Chondrocyte (in vitro differentiated cells): ENCODE results near the gene HSBP1L1. TPM values are rescaled to one million over a fixed set of nuclear protein-coding genes. Genes with fewer than 3 reads are reported as not detected.

ENCODE experiments used
- DNase-seq: peaks from one replicate; pipeline ENCODE4 v3.0.0; 2021; ENCODE audit warnings: mixed read lengths, low spot score
- H3K27ac Mint-ChIP-seq: one replicate; pipeline ENCODE4 v1.8.0; 2021; ENCODE audit warnings: mild to moderate bottlenecking, moderate library complexity, mixed read lengths; ENCODE audit not compliant: unreplicated experiment
- H3K27me3 Mint-ChIP-seq: 2 replicates; pipeline ENCODE4 v1.8.0; 2021; ENCODE audit warnings: low read depth, mixed read lengths
- H3K36me3 Mint-ChIP-seq: 2 replicates; pipeline ENCODE4 v1.8.0; 2021; ENCODE audit warnings: low read depth, mixed read lengths
- H3K4me1 Mint-ChIP-seq: 2 replicates; pipeline ENCODE4 v1.8.0; 2021; ENCODE audit warnings: low read depth, mild to moderate bottlenecking, mixed read lengths
- H3K4me3 Mint-ChIP-seq: one replicate; pipeline ENCODE4 v1.8.0; 2021; ENCODE audit warnings: mild to moderate bottlenecking, moderate library complexity, mixed read lengths; ENCODE audit not compliant: unreplicated experiment
- H3K9me3 Mint-ChIP-seq: 2 replicates; pipeline ENCODE4 v1.8.0; 2021; ENCODE audit warnings: low read depth, mixed read lengths
- total RNA-seq: library from RNA; stranded (reverse); gene quantifications from 3 replicates; pipeline ENCODE4 v1.2.1, GENCODE V29; 2021
- TF ChIP-seq, protein P1 (sequence below): fragments of 200-600 bp; sonication (generic); IDR thresholded peaks from 2 replicates; pipeline ENCODE4 v1.5.0; 2021; ENCODE audit warnings: antibody characterized with exemption, mild to moderate bottlenecking, moderate library complexity

The HSBP1L1 gene
- total RNA-seq, 1 donor from 2014 or later = 5.4 TPM

DNA sequence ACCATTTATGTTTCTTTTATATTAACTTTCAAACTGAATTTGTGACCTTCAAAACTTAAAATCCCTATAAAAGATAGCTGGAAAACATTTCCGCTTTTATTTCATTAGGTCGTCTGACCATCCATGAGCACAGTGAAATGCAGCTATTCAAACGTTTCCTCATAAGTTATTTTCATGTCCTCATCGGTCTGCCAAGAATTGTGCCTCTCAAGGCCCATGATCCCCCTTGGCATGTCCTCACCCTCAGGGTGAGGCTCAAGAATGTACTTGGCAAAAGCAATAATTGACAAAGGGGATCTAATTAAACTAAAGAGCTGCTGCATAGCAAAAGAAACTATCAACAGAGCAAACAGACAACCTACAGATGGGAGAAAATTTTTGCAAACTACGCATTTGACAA is 25.3 kb upstream of the HSBP1L1 start:
- TF ChIP-seq, protein P1, sequence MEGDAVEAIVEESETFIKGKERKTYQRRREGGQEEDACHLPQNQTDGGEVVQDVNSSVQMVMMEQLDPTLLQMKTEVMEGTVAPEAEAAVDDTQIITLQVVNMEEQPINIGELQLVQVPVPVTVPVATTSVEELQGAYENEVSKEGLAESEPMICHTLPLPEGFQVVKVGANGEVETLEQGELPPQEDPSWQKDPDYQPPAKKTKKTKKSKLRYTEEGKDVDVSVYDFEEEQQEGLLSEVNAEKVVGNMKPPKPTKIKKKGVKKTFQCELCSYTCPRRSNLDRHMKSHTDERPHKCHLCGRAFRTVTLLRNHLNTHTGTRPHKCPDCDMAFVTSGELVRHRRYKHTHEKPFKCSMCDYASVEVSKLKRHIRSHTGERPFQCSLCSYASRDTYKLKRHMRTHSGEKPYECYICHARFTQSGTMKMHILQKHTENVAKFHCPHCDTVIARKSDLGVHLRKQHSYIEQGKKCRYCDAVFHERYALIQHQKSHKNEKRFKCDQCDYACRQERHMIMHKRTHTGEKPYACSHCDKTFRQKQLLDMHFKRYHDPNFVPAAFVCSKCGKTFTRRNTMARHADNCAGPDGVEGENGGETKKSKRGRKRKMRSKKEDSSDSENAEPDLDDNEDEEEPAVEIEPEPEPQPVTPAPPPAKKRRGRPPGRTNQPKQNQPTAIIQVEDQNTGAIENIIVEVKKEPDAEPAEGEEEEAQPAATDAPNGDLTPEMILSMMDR = no peak
- H3K27me3 Mint-ChIP-seq = no peaks in the 10 kb centered on the region
- DNase-seq = no peak
- H3K4me1 Mint-ChIP-seq = peaks cover 31% of the 10 kb centered on the region
- H3K9me3 Mint-ChIP-seq = peaks cover 5% of the 10 kb centered on the region
- peaks cover 24% of the 10 kb centered on the region for H3K36me3 Mint-ChIP-seq
- H3K4me3 Mint-ChIP-seq = no peak overlapping the region
- H3K27ac Mint-ChIP-seq = peak overlapping the region; percentile 38

- Mint-ChIP-seq H3K4me1 (peaks cover 35% of the 10 kb centered on the region), H3K36me3 (peaks cover 20% of the 10 kb centered on the region), H3K4me3 (no peak overlapping the region), H3K27me3 (no peaks in the 10 kb centered on the region), H3K27ac (no peak overlapping the region), H3K9me3 (peaks cover 3% of the 10 kb centered on the region)
- peak; percentile 61 for DNase-seq
- TF ChIP-seq, protein P1 = no peak
Measured at GRCh38 chr18:79940126-79940813, 24.2 kb upstream of the HSBP1L1 start.

DNA sequence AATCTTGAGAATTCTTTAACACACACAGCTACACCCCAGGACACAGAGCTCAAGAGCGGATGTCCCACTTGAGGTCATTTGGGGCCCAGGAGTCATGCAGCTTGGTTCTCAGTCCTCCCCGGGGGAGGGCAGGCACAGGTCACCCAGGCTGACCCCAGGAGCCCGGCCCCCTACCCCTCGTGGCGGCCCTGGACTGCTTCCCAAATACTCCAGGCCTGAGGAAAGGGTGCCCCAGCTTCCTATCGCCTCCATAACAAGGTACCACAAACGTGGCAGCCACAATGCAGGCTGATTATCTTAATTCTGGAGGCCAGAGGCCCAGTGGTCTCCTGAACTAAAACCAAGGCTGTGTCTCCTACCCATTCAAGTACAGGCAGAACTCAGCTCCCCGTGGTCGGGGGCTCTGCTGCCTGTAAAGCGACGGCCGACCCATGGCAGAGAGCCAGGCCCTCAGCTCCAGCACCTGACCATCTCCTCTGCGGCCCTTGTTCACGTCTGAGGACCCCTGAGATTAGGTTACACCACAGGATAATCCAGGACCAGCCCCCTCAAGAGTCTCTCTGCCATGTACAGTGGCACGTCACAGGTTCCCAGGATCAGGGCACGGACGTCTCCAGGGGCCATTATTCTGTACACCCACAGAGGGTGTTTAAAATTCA is 23.5 kb upstream of the HSBP1L1 start:
- H3K27me3 Mint-ChIP-seq = no peaks in the 10 kb centered on the region
- H3K4me1 Mint-ChIP-seq = peaks cover 40% of the 10 kb centered on the region
- TF ChIP-seq, protein P1 = no peak
- no peak overlapping the region for H3K4me3 Mint-ChIP-seq
- H3K36me3 Mint-ChIP-seq = peaks cover 15% of the 10 kb centered on the region
- DNase-seq = peak; percentile 56
- H3K9me3 Mint-ChIP-seq = no peaks in the 10 kb centered on the region
- no peak overlapping the region for H3K27ac Mint-ChIP-seq

DNA sequence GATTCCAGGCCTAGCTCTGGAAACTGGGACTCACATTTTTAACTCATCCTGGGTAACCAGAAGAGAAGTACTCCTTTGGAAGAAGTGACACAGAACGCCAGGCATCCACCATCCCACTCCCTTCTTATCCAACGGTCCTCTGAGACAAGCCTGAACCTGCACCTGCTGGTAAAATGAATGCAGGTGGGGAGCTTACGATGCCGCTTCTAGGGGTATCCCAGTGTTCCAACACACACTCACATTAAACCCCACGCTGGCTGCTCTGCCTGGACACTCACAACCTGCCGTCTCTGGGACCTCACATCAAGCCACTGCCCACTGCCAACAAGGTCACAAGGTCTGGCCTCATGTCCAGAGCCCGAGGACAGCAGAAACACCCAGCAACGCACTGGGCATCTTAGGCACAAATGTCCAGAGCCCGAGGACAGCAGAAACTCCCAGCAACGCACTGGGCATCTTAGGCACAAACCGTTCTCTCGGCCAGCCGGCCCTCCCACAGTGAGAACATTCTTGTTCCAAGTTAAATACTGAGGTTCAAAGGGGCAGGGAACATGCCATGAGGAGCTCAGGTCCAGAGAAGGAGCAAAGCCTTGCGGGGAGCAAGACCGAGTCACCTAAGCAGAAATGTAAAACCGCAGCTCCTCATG is 22.8 kb upstream of the HSBP1L1 start:
- peaks cover 13% of the 10 kb centered on the region for H3K36me3 Mint-ChIP-seq

GRCh38 chr18:79942211-79942610 is 22.2 kb upstream of the HSBP1L1 start:
- no peak overlapping the region for H3K27ac Mint-ChIP-seq
- TF ChIP-seq, protein P1 = no peak
- H3K4me3 Mint-ChIP-seq = no peak overlapping the region

More for the DNA sequence above, 22.8 kb upstream of the HSBP1L1 start:
- H3K27me3 Mint-ChIP-seq = no peaks in the 10 kb centered on the region
- H3K27ac Mint-ChIP-seq = no peak overlapping the region
- H3K9me3 Mint-ChIP-seq = no peaks in the 10 kb centered on the region
- peaks cover 44% of the 10 kb centered on the region for H3K4me1 Mint-ChIP-seq
- H3K4me3 Mint-ChIP-seq = no peak overlapping the region
- TF ChIP-seq, protein P1 = no peak
- DNase-seq = peak; percentile 72

More at GRCh38 chr18:79942211-79942610, 22.2 kb upstream of the HSBP1L1 start:
- Mint-ChIP-seq H3K4me1 (peaks cover 48% of the 10 kb centered on the region), H3K27me3 (no peaks in the 10 kb centered on the region), H3K9me3 (no peaks in the 10 kb centered on the region), H3K36me3 (peaks cover 13% of the 10 kb centered on the region)
- no peak for DNase-seq
